GM21423 (cell line): ENCODE results near the gene ST6GALNAC2.
"Not testable (repeated sequence)": the region's sequence is repeated elsewhere in the genome, so short reads cannot be mapped to it uniquely, and the experiment has no call there.

Source experiments
- ATAC-seq: cut with Tn5 transposase; IDR thresholded peaks from one replicate; pipeline ENCODE4 v1.9.1; 2021; ENCODE audit warnings: mild to moderate bottlenecking, moderate library complexity; ENCODE audit not compliant: unreplicated experiment

Gene ST6GALNAC2

GRCh38 chr17:76542566-76542971 is 43.1 kb downstream of the ST6GALNAC2 start:
- no peak for ATAC-seq

GRCh38 chr17:76541739-76542454 is 43.8 kb downstream of the ST6GALNAC2 start:
- ATAC-seq = no peak

- no peak for ATAC-seq
These were observed 45.0 kb downstream of the ST6GALNAC2 start for GRCh38 chr17:76540381-76541300.

- ATAC-seq = no peak
These were observed 45.9 kb downstream of the ST6GALNAC2 start, which contains the start of gene PRCD for GRCh38 chr17:76539631-76540271. Gene PRCD (plus strand): TSS chr17:76540044. CDS start chr17:76540142, 98 bp downstream.

- no peak for ATAC-seq
These were observed 46.6 kb downstream of the ST6GALNAC2 start for GRCh38 chr17:76538941-76539570.

GRCh38 chr17:76538281-76538931 is 47.3 kb downstream of the ST6GALNAC2 start:
- ATAC-seq = no peak

GRCh38 chr17:76537578-76538280 is 47.9 kb downstream of the ST6GALNAC2 start, which contains the start of gene CYGB:
Gene CYGB (minus strand): TSS chr17:76537709. CDS start chr17:76537542, 167 bp downstream.
- no peak for ATAC-seq

- ATAC-seq = no peak
These were observed 48.4 kb downstream of the ST6GALNAC2 start for GRCh38 chr17:76537288-76537577.

- no peak for ATAC-seq
These were observed 49.0 kb downstream of the ST6GALNAC2 start for GRCh38 chr17:76536511-76537287.

GRCh38 chr17:76535788-76536510 is 49.7 kb downstream of the ST6GALNAC2 start:
- ATAC-seq = no peak

GRCh38 chr17:76534831-76535732 is 50.6 kb downstream of the ST6GALNAC2 start:
- no peak for ATAC-seq

- ATAC-seq = not testable (repeated sequence)
These were observed 51.9 kb downstream of the ST6GALNAC2 start for GRCh38 chr17:76533640-76534359.

- ATAC-seq = no peak
These were observed 53.5 kb downstream of the ST6GALNAC2 start for GRCh38 chr17:76532072-76532651.

GRCh38 chr17:76531486-76532038 is 54.1 kb downstream of the ST6GALNAC2 start:
- no peak for ATAC-seq

GRCh38 chr17:76530811-76531485 is 54.7 kb downstream of the ST6GALNAC2 start:
- ATAC-seq = no peak
